Activated CD8-positive, alpha-beta T cell treated with anti-CD3 and anti-CD28 coated beads for 36 hours (primary cell): ENCODE results near the gene SMG6. TPM values are rescaled to one million over a fixed set of nuclear protein-coding genes. Genes with fewer than 3 reads are reported as not detected.

Source experiments
- ATAC-seq: fragments of 200-7000 bp; cut with Tn5 transposase; one replicate; pipeline ENCODE4 v1.10.0; 2021; ENCODE audit warnings: mild to moderate bottlenecking, moderate library complexity
- CTCF ChIA-PET: fragments of 350-600 bp; sonication (Branson Sonifier 250); formaldehyde crosslinking; loops from one replicate; lab custom pipeline; 2021; ENCODE audit warnings: antibody characterized with exemption; lab: Charles Lee
- POLR2A ChIA-PET: fragments of 350-600 bp; sonication (Branson Sonifier 250); formaldehyde crosslinking; loops from one replicate; lab custom pipeline; 2021; ENCODE audit warnings: antibody characterized with exemption; lab: Charles Lee
- DNase-seq: peaks from one replicate; pipeline ENCODE4 v3.0.0-alpha.2; 2020
- H3K27ac Mint-ChIP-seq: one replicate; pipeline ENCODE4 v1.8.0; 2021; ENCODE audit warnings: mild to moderate bottlenecking, mixed read lengths
- H3K27me3 Mint-ChIP-seq: one replicate; pipeline ENCODE4 v1.8.0; 2021; ENCODE audit warnings: mixed read lengths
- H3K36me3 Mint-ChIP-seq: one replicate; pipeline ENCODE4 v1.8.0; 2021; ENCODE audit warnings: low read depth, mixed read lengths
- H3K4me1 Mint-ChIP-seq: one replicate; pipeline ENCODE4 v1.8.0; 2021; ENCODE audit warnings: low read depth, mixed read lengths
- H3K4me3 Mint-ChIP-seq: one replicate; pipeline ENCODE4 v1.8.0; 2021; ENCODE audit warnings: mild to moderate bottlenecking, moderate library complexity, mixed read lengths
- H3K9me3 Mint-ChIP-seq: one replicate; pipeline ENCODE4 v1.8.0; 2021; ENCODE audit warnings: mixed read lengths
- CTCF ChIP-seq: fragments of 200-600 bp; IDR thresholded peaks from one replicate; pipeline ENCODE4 v1.8.0; 2022; ENCODE audit warnings: antibody characterized with exemption, mild to moderate bottlenecking
- intact Hi-C: fragments of 100-400 bp; cut with micrococcal nuclease; formaldehyde crosslinking; loops from one replicate; pipeline ENCODE4 v1.10.0; 2022
- total RNA-seq, 2 experiments: library from RNA; stranded (reverse); gene quantifications; one replicate each; pipeline ENCODE4 v1.2.3, GENCODE V29; 2021

The SMG6 gene
- total RNA-seq, 2 experiments from 2014 or later, result 39.6 to 40.4 TPM

- Mint-ChIP-seq H3K27ac (peak overlapping the region; percentile 47), H3K9me3 (no peaks in the 10 kb centered on the region), H3K27me3 (no peaks in the 10 kb centered on the region), H3K36me3 (peaks cover 65% of the 10 kb centered on the region), H3K4me1 (peaks cover 33% of the 10 kb centered on the region), H3K4me3 (peak overlapping the region; percentile 0)
- ATAC-seq (peak; percentile 60), DNase-seq (no peak)
- ChIA-PET POLR2A (interaction anchor here (1.4 kb wide), 1 partner anchor 11 kb away, joined by 4 read pairs; no protein-coding TSS in a partner anchor), CTCF (interaction anchor here (0.7 to 1.8 kb wide), 2 partner anchors 11 to 24 kb away, joined by 3 to 4 read pairs; no protein-coding TSS in a partner anchor)
- no peak for TF ChIP-seq CTCF
- intact Hi-C loops, result no loop called here
Measured at GRCh38 chr17:2081564-2081963, 222.0 kb downstream of the SMG6 start.

- H3K27ac Mint-ChIP-seq, result no peak overlapping the region
- intact Hi-C loops, result no loop called here
- H3K4me3 Mint-ChIP-seq, result no peak overlapping the region
- H3K36me3 Mint-ChIP-seq, result peaks cover 54% of the 10 kb centered on the region
- TF ChIP-seq CTCF, result no peak
- ChIA-PET CTCF (interaction anchor here (1.0 to 3.0 kb wide), 4 partner anchors 11 to 168 kb away, joined by 3 to 12 read pairs (median 4); no protein-coding TSS in a partner anchor), POLR2A (interaction anchor here (1.2 to 1.5 kb wide), 2 partner anchors 10 to 26 kb away, joined by 3 to 8 read pairs; no protein-coding TSS in a partner anchor)
- ATAC-seq, result no peak
- no peak for DNase-seq
- H3K27me3 Mint-ChIP-seq, result no peaks in the 10 kb centered on the region
- peaks cover 21% of the 10 kb centered on the region for H3K4me1 Mint-ChIP-seq
- no peaks in the 10 kb centered on the region for H3K9me3 Mint-ChIP-seq
Measured at GRCh38 chr17:2077040-2077439, 226.5 kb downstream of the SMG6 start.

GRCh38 chr17:2076087-2076984 is 227.2 kb downstream of the SMG6 start:
- no peaks in the 10 kb centered on the region for H3K9me3 Mint-ChIP-seq
- no peak overlapping the region for H3K4me3 Mint-ChIP-seq
- H3K4me1 Mint-ChIP-seq, result peaks cover 19% of the 10 kb centered on the region
- intact Hi-C loops, result no loop called here
- POLR2A ChIA-PET, result interaction anchor here (0.5 to 1.5 kb wide), 4 partner anchors 8 to 27 kb away, joined by 3 to 8 read pairs (median 3); no protein-coding TSS in a partner anchor
- DNase-seq (no peak), ATAC-seq (no peak)
- CTCF ChIA-PET, result interaction anchor here (1.0 to 3.0 kb wide), 4 partner anchors 11 to 168 kb away, joined by 3 to 12 read pairs (median 4); no protein-coding TSS in a partner anchor
- no peaks in the 10 kb centered on the region for H3K27me3 Mint-ChIP-seq
- H3K27ac Mint-ChIP-seq, result peak overlapping the region; percentile 50
- H3K36me3 Mint-ChIP-seq, result peaks cover 53% of the 10 kb centered on the region
- TF ChIP-seq CTCF, result no peak

GRCh38 chr17:2075336-2076086 is 228.1 kb downstream of the SMG6 start:
- Mint-ChIP-seq H3K27me3 (no peaks in the 10 kb centered on the region), H3K27ac (peak overlapping the region; percentile 37), H3K9me3 (no peaks in the 10 kb centered on the region), H3K36me3 (peaks cover 55% of the 10 kb centered on the region), H3K4me3 (no peak overlapping the region), H3K4me1 (peaks cover 25% of the 10 kb centered on the region)
- ChIA-PET CTCF (interaction anchor here (1.1 to 3.0 kb wide), 5 partner anchors 9 to 169 kb away, joined by 3 to 12 read pairs (median 3); no protein-coding TSS in a partner anchor), POLR2A (interaction anchor here (0.5 to 1.5 kb wide), 4 partner anchors 9 to 17 kb away, joined by 3 to 8 read pairs (median 4); no protein-coding TSS in a partner anchor)
- intact Hi-C loops, result no loop called here
- no peak for TF ChIP-seq CTCF
- DNase-seq (no peak), ATAC-seq (peak; percentile 54)
